MM.1S (cell line): ENCODE data around the gene RNU6-1.

ENCODE experiments used
- DNase-seq: peaks from one replicate; pipeline ENCODE4 v3.0.0-alpha.2; 2015
- H2AFZ ChIP-seq: fragments of 300-600 bp; sonication (generic); 2 replicates; pipeline ENCODE4 v1.6.0; 2016; ENCODE audit warnings: antibody characterized with exemption, low read length
- H3F3A ChIP-seq: fragments of 300-600 bp; sonication (generic); 2 replicates; pipeline ENCODE4 v1.6.1; 2016; ENCODE audit warnings: mild to moderate bottlenecking, antibody characterized with exemption, low read length, moderate library complexity, mixed read lengths; ENCODE audit not compliant: insufficient read depth
- H3K27ac ChIP-seq: fragments of 300-600 bp; sonication (generic); 2 replicates; pipeline ENCODE4 v1.5.1; 2016; ENCODE audit warnings: mild to moderate bottlenecking, low read length
- H3K27me3 ChIP-seq: fragments of 300-600 bp; sonication (generic); replicated peaks from 2 replicates; pipeline ENCODE4 v1.6.0; 2016; ENCODE audit warnings: low read length; ENCODE audit not compliant: insufficient read depth
- H3K36me3 ChIP-seq: fragments of 300-600 bp; sonication (generic); replicated peaks from 2 replicates; pipeline ENCODE4 v1.6.1; 2016; ENCODE audit warnings: mild to moderate bottlenecking, low read length, mixed read lengths; ENCODE audit not compliant: insufficient read depth
- H3K4me1 ChIP-seq: fragments of 300-600 bp; sonication (generic); 2 replicates; pipeline ENCODE4 v1.6.1; 2016; ENCODE audit warnings: low read length, mixed read lengths
- H3K4me2 ChIP-seq: fragments of 300-600 bp; sonication (generic); 2 replicates; pipeline ENCODE4 v1.6.0; 2016; ENCODE audit warnings: low read depth, low read length
- H3K4me3 ChIP-seq: fragments of 300-600 bp; sonication (generic); 2 replicates; pipeline ENCODE4 v1.5.1; 2016; ENCODE audit warnings: low read length, mixed read lengths
- H3K79me2 ChIP-seq: fragments of 300-600 bp; sonication (generic); 2 replicates; pipeline ENCODE4 v1.6.1; 2016; ENCODE audit warnings: mixed run types, low read length, mixed read lengths
- H3K9ac ChIP-seq: fragments of 300-600 bp; sonication (generic); 2 replicates; pipeline ENCODE4 v1.6.1; 2016; ENCODE audit warnings: low read length, mixed read lengths
- H3K9me2 ChIP-seq: fragments of 300-600 bp; sonication (generic); replicated peaks from 2 replicates; pipeline ENCODE4 v1.6.1; 2016; ENCODE audit warnings: mild to moderate bottlenecking, low read length, mixed read lengths; ENCODE audit not compliant: insufficient read depth
- H3K9me3 ChIP-seq: fragments of 300-600 bp; sonication (generic); replicated peaks from 2 replicates; pipeline ENCODE4 v1.6.1; 2016; ENCODE audit warnings: mild to moderate bottlenecking, low read length, mixed read lengths; ENCODE audit not compliant: insufficient read depth
- H4K20me1 ChIP-seq: fragments of 300-600 bp; sonication (generic); 2 replicates; pipeline ENCODE4 v1.6.1; 2016; ENCODE audit warnings: mild to moderate bottlenecking, low read length, moderate library complexity, mixed read lengths; ENCODE audit not compliant: insufficient read depth
- CTCF ChIP-seq: fragments of 300-600 bp; sonication (generic); IDR thresholded peaks from 2 replicates; pipeline ENCODE4 v1.5.1; 2016; ENCODE audit warnings: antibody characterized with exemption, low read length, mixed read lengths
- EZH2 ChIP-seq: fragments of 300-600 bp; sonication (generic); optimal IDR thresholded peaks from 2 replicates; pipeline ENCODE3; 2017; ENCODE audit warnings: low read depth, mild to moderate bottlenecking, antibody characterized with exemption, low read length, mixed read lengths
- EZH2phosphoT487 ChIP-seq: fragments of 300-600 bp; sonication (generic); IDR thresholded peaks from 2 replicates; pipeline ENCODE4 v1.6.1; 2018; ENCODE audit warnings: antibody characterized with exemption, low read length

RNU6-1 gene

GRCh38 chr15:67794832-67795574 lies 44.8 kb downstream of the RNU6-1 start:
- Histone ChIP-seq H3K9me3 (no peaks in the 10 kb centered on the region), H2AFZ (no peak overlapping the region), H3K4me1 (peaks cover 7% of the 10 kb centered on the region), H3K4me3 (no peak overlapping the region), H3K79me2 (no peaks in the 10 kb centered on the region), H3K9ac (no peak overlapping the region), H3K36me3 (no peaks in the 10 kb centered on the region), H3K27ac (no peak overlapping the region), H3F3A (no peaks in the 10 kb centered on the region), H3K4me2 (no peak overlapping the region), H3K9me2 (no peaks in the 10 kb centered on the region), H4K20me1 (no peaks in the 10 kb centered on the region), H3K27me3 (no peaks in the 10 kb centered on the region)
- DNase-seq = no peak
- TF ChIP-seq EZH2phosphoT487 (no peak), CTCF (no peak), EZH2 (no peak)

- Histone ChIP-seq H3K4me1 (peaks cover 7% of the 10 kb centered on the region), H4K20me1 (no peaks in the 10 kb centered on the region), H3K27ac (no peak overlapping the region), H3K4me2 (no peak overlapping the region), H3K9me3 (no peaks in the 10 kb centered on the region), H3K79me2 (no peaks in the 10 kb centered on the region), H3K9ac (no peak overlapping the region), H2AFZ (no peak overlapping the region), H3K36me3 (no peaks in the 10 kb centered on the region), H3F3A (no peaks in the 10 kb centered on the region), H3K4me3 (no peak overlapping the region), H3K27me3 (no peaks in the 10 kb centered on the region), H3K9me2 (no peaks in the 10 kb centered on the region)
- DNase-seq = no peak
- no peak for TF ChIP-seq CTCF
- no peak for TF ChIP-seq EZH2phosphoT487
- no peak for TF ChIP-seq EZH2
These were observed 47.4 kb downstream of the RNU6-1 start for GRCh38 chr15:67792250-67792942.

- no peak overlapping the region for H3K4me2 ChIP-seq
- no peaks in the 10 kb centered on the region for H3K36me3 ChIP-seq
- H2AFZ ChIP-seq = no peak overlapping the region
- H3K4me3 ChIP-seq = no peak overlapping the region
- no peaks in the 10 kb centered on the region for H3F3A ChIP-seq
- H3K9me3 ChIP-seq = no peaks in the 10 kb centered on the region
- no peak overlapping the region for H3K27ac ChIP-seq
- H3K4me1 ChIP-seq = peaks cover 5% of the 10 kb centered on the region
- H3K9ac ChIP-seq = no peak overlapping the region
- no peaks in the 10 kb centered on the region for H4K20me1 ChIP-seq
- no peaks in the 10 kb centered on the region for H3K27me3 ChIP-seq
- H3K79me2 ChIP-seq = no peaks in the 10 kb centered on the region
- no peak for DNase-seq
- H3K9me2 ChIP-seq = no peaks in the 10 kb centered on the region
- TF ChIP-seq EZH2phosphoT487 = no peak
- TF ChIP-seq CTCF = no peak
- TF ChIP-seq EZH2 = no peak
These were observed 49.1 kb downstream of the RNU6-1 start for GRCh38 chr15:67790610-67791319.
